HepG2 (cell line): ENCODE results near the gene COX10. TPM values are rescaled to one million over a fixed set of nuclear protein-coding genes. Genes with fewer than 3 reads are reported as not detected.

Experiments used
- CENPT ChIP-seq: sonication (generic); formaldehyde crosslinking; IDR thresholded peaks from 2 replicates; pipeline ENCODE4 v1.8.0; 2022; ENCODE audit warnings: low read depth, mild to moderate bottlenecking, moderate library complexity, missing genetic modification reagents
- FOXC1 ChIP-seq: sonication (generic); formaldehyde crosslinking; IDR thresholded peaks from 2 replicates; pipeline ENCODE4 v1.8.0; 2022; ENCODE audit warnings: mild to moderate bottlenecking, missing genetic modification reagents, borderline replicate concordance
- IRF2 ChIP-seq: IDR thresholded peaks from 2 replicates; pipeline ENCODE4 v1.6.1; 2018; ENCODE audit warnings: missing genetic modification reagents, missing compliant biosample characterization
- JUNB ChIP-seq: sonication (generic); formaldehyde crosslinking; IDR thresholded peaks from 2 replicates; pipeline ENCODE4 v1.8.0; 2022; ENCODE audit warnings: missing genetic modification reagents, mild to moderate bottlenecking, borderline replicate concordance
- KAT8 ChIP-seq: IDR thresholded peaks from 2 replicates; pipeline ENCODE4 v1.6.1; 2016; ENCODE audit warnings: missing genetic modification reagents, missing compliant biosample characterization
- MED13 ChIP-seq: sonication (generic); formaldehyde crosslinking; IDR thresholded peaks from 2 replicates; pipeline ENCODE4 v1.5.0; 2020; ENCODE audit warnings: missing genetic modification reagents
- MXI1 ChIP-seq: IDR thresholded peaks from 3 replicates; pipeline ENCODE4 v1.6.1; 2012; ENCODE audit warnings: low read depth, low read length, inconsistent platforms, borderline replicate concordance
- NKX3-1 ChIP-seq: sonication (generic); formaldehyde crosslinking; IDR thresholded peaks from 2 replicates; pipeline ENCODE4 v1.5.0; 2020; ENCODE audit warnings: missing genetic modification reagents
- POGZ ChIP-seq: sonication (generic); formaldehyde crosslinking; IDR thresholded peaks from 2 replicates; pipeline ENCODE4 v1.4.0; 2020; ENCODE audit warnings: mild to moderate bottlenecking, missing genetic modification reagents
- SMAD1 ChIP-seq: sonication (generic); formaldehyde crosslinking; IDR thresholded peaks from 2 replicates; pipeline ENCODE4 v1.4.0; 2020; ENCODE audit warnings: missing genetic modification reagents, low read depth, mild to moderate bottlenecking, borderline replicate concordance
- SNRNP70 ChIP-seq: fragments of 200-400 bp; formaldehyde crosslinking; IDR thresholded peaks from 2 replicates; pipeline ENCODE4 v1.6.1; 2017; ENCODE audit warnings: mild to moderate bottlenecking, low read depth, low read length, moderate library complexity
- SP140L ChIP-seq: sonication (generic); formaldehyde crosslinking; IDR thresholded peaks from 2 replicates; pipeline ENCODE4 v1.4.0; 2020; ENCODE audit warnings: missing genetic modification reagents, borderline replicate concordance
- STAG1 ChIP-seq: sonication (generic); formaldehyde crosslinking; IDR thresholded peaks from 2 replicates; pipeline ENCODE4 v1.4.0; 2020; ENCODE audit warnings: missing genetic modification reagents
- U2AF1 ChIP-seq: fragments of 200-400 bp; formaldehyde crosslinking; optimal IDR thresholded peaks from 2 replicates; pipeline ENCODE3; 2017; ENCODE audit warnings: mild to moderate bottlenecking, low read depth, low read length
- ZFP1 ChIP-seq: IDR thresholded peaks from 2 replicates; pipeline ENCODE4 v1.6.1; 2016
- ZKSCAN5 ChIP-seq: sonication (generic); formaldehyde crosslinking; IDR thresholded peaks from 2 replicates; pipeline ENCODE4 v1.5.1; 2020; ENCODE audit warnings: mild to moderate bottlenecking, missing genetic modification reagents
- ZNF180 ChIP-seq: sonication (generic); formaldehyde crosslinking; IDR thresholded peaks from 2 replicates; pipeline ENCODE4 v1.4.0; 2020; ENCODE audit warnings: low read depth, missing genetic modification reagents, borderline replicate concordance
- ZNF329 ChIP-seq: sonication (generic); formaldehyde crosslinking; IDR thresholded peaks from 2 replicates; pipeline ENCODE4 v1.9.0; 2021; ENCODE audit warnings: low read depth, mild to moderate bottlenecking, missing genetic modification reagents
- ZNF567 ChIP-seq: sonication (generic); formaldehyde crosslinking; IDR thresholded peaks from 2 replicates; pipeline ENCODE4 v1.8.1; 2023; ENCODE audit warnings: mild to moderate bottlenecking, missing genetic modification reagents, borderline replicate concordance
- ZNF703 ChIP-seq: sonication (generic); formaldehyde crosslinking; IDR thresholded peaks from 2 replicates; pipeline ENCODE4 v1.5.1; 2020; ENCODE audit warnings: missing genetic modification reagents, mild to moderate bottlenecking, moderate library complexity, borderline replicate concordance
- polyA plus RNA-seq, 8 experiments: library from polyadenylated mRNA; depleted of rRNA in 3 of 8; stranded (reverse) in 7 of 8; unstranded in 1 of 8; fragments of >200 nt; fragmentation: Illumina TruSeq in 4 of 8; extraction: Trizol in 4 of 8; gene quantifications; 2 replicates each; pipeline versions ENCODE4 v1.2.1 to v1.2.3, GENCODE V29; 2011 to 2016; ENCODE audit warnings: low read depth in 4 of 8, missing spikeins in 1 of 8, mixed read lengths in 1 of 8; ENCODE audit not compliant: insufficient read depth in 1 of 8
- total RNA-seq, 5 experiments: library from RNA; depleted of rRNA; stranded (reverse); fragments of >200 nt; fragmentation: Illumina TruSeq; extraction: Trizol; gene quantifications; 2 replicates each; pipeline ENCODE4 v1.2.3, GENCODE V29; 2016; ENCODE audit warnings: low read depth in 1 of 5
- TF ChIP-seq, protein P1 (sequence below): IDR thresholded peaks from 2 replicates; pipeline ENCODE4 v1.6.1; 2012; ENCODE audit warnings: inconsistent platforms
- TF ChIP-seq, protein P2 (sequence below): sonication (generic); formaldehyde crosslinking; IDR thresholded peaks from 2 replicates; pipeline ENCODE4 v1.8.0; 2022; ENCODE audit warnings: low read depth, missing genetic modification reagents
- TF ChIP-seq, protein P3 (sequence below): fragments of 450-650 bp; IDR thresholded peaks from 2 replicates; pipeline ENCODE4 v1.6.1; 2017
- TF ChIP-seq, protein P4 (sequence below): sonication (generic); formaldehyde crosslinking; IDR thresholded peaks from 2 replicates; pipeline ENCODE4 v1.4.0; 2020; ENCODE audit warnings: missing genetic modification reagents, borderline replicate concordance

Gene COX10
- total and polyA plus RNA-seq, 2 of the 13 experiments (the other 11 are each of a cell fraction or from before 2014, with no cell fraction given) = 13.9 to 20.1 TPM

DNA sequence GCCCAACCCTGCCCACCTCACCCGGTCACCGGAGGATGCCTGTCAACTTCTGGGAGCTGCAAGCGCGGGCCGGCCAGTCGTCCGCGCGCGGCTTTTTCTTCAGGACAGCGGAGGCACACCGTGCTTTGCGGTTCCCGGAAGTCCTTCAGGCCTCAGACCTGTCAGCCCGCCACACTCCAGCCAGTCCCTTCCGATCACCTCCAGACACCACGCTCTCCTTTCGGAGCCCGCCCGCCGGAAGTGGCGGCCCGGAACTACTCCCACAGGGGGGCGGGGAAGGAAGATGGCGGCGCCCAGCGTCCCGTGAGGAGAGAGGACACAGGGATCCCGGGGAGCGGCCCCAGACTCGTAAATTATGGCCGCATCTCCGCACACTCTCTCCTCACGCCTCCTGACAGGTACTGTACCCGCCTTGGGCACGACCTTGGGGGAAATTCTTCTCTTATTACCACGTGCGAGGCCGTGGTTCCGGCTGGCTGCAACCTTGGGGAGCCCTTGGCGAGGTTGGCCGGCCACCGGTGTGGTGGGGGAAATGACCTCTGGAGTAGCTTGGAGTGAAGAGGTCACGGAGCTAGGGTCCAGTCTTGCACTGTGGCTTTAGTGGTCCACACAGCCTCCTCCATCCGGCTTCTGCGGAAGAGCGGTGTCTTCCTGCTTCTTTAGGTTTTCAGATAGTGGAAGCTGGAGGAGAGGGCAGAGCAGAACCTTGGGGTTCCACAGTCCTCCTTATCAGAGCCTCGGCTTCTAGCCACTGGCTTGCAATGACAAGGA lies at the start of gene COX10 (continued):
- TF ChIP-seq, protein P1, sequence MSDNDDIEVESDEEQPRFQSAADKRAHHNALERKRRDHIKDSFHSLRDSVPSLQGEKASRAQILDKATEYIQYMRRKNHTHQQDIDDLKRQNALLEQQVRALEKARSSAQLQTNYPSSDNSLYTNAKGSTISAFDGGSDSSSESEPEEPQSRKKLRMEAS = peak; percentile 89
- TF ChIP-seq FOXC1 = no peak; the same call in 1 of the 2 replicates
- peak; percentile 41; the same call in 1 of the 2 replicates for TF ChIP-seq ZFP1
- TF ChIP-seq, protein P2, sequence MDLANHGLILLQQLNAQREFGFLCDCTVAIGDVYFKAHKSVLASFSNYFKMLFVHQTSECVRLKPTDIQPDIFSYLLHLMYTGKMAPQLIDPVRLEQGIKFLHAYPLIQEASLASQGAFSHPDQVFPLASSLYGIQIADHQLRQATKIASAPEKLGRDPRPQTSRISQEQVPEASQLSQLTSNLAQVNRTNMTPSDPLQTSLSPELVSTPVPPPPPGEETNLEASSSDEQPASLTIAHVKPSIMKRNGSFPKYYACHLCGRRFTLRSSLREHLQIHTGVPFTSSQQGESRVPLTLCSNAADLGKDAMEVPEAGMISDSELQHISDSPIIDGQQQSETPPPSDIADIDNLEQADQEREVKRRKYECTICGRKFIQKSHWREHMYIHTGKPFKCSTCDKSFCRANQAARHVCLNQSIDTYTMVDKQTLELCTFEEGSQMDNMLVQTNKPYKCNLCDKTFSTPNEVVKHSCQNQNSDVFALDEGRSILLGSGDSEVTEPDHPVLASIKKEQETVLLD (CRISPR knock-in tag) = no peak
- TF ChIP-seq, protein P3, sequence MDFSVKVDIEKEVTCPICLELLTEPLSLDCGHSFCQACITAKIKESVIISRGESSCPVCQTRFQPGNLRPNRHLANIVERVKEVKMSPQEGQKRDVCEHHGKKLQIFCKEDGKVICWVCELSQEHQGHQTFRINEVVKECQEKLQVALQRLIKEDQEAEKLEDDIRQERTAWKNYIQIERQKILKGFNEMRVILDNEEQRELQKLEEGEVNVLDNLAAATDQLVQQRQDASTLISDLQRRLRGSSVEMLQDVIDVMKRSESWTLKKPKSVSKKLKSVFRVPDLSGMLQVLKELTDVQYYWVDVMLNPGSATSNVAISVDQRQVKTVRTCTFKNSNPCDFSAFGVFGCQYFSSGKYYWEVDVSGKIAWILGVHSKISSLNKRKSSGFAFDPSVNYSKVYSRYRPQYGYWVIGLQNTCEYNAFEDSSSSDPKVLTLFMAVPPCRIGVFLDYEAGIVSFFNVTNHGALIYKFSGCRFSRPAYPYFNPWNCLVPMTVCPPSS = no peak
- TF ChIP-seq JUNB (CRISPR knock-in tag) = no peak
- no peak for TF ChIP-seq SNRNP70
- TF ChIP-seq NKX3-1 (CRISPR knock-in tag) = peak; percentile 30; the same call in 1 of the 2 replicates
- TF ChIP-seq MED13 (CRISPR knock-in tag) = no peak
- peak; percentile 80 for TF ChIP-seq POGZ
- TF ChIP-seq, protein P4, sequence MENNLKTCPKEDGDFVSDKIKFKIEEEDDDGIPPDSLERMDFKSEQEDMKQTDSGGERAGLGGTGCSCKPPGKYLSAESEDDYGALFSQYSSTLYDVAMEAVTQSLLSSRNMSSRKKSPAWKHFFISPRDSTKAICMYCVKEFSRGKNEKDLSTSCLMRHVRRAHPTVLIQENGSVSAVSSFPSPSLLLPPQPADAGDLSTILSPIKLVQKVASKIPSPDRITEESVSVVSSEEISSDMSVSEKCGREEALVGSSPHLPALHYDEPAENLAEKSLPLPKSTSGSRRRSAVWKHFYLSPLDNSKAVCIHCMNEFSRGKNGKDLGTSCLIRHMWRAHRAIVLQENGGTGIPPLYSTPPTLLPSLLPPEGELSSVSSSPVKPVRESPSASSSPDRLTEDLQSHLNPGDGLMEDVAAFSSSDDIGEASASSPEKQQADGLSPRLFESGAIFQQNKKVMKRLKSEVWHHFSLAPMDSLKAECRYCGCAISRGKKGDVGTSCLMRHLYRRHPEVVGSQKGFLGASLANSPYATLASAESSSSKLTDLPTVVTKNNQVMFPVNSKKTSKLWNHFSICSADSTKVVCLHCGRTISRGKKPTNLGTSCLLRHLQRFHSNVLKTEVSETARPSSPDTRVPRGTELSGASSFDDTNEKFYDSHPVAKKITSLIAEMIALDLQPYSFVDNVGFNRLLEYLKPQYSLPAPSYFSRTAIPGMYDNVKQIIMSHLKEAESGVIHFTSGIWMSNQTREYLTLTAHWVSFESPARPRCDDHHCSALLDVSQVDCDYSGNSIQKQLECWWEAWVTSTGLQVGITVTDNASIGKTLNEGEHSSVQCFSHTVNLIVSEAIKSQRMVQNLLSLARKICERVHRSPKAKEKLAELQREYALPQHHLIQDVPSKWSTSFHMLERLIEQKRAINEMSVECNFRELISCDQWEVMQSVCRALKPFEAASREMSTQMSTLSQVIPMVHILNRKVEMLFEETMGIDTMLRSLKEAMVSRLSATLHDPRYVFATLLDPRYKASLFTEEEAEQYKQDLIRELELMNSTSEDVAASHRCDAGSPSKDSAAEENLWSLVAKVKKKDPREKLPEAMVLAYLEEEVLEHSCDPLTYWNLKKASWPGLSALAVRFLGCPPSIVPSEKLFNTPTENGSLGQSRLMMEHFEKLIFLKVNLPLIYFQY = peak; percentile 74; the same call in 1 of the 2 replicates
- no peak for TF ChIP-seq ZNF703 (CRISPR knock-in tag)
- peak; percentile 79; the same call in 1 of the 2 replicates for TF ChIP-seq SMAD1 (CRISPR knock-in tag)
- no peak for TF ChIP-seq ZNF180 (CRISPR knock-in tag)
- no peak for TF ChIP-seq ZNF329 (CRISPR knock-in tag)
- TF ChIP-seq MXI1 = peak; percentile 95
- no peak for TF ChIP-seq U2AF1
- TF ChIP-seq ZKSCAN5 (CRISPR knock-in tag) = 0 out of 2 replicates have a peak, but pooled peaks have one; percentile 65
- no peak for TF ChIP-seq ZNF567
- peak; percentile 52; the same call in 1 of the 2 replicates for TF ChIP-seq SP140L (CRISPR knock-in tag)
- peak; percentile 98 for TF ChIP-seq KAT8 (CRISPR knock-in tag)
- TF ChIP-seq IRF2 (CRISPR knock-in tag) = peak; percentile 86
- no peak; the same call in 1 of the 2 replicates for TF ChIP-seq STAG1 (CRISPR knock-in tag)
- TF ChIP-seq CENPT = no peak
